Tibial artery (tissue), 4 donors: ENCODE measurements around the gene ZNF865.

ENCODE experiments used
- DNase-seq, 2 donors: peaks; one replicate each; pipeline ENCODE4 v3.0.0-alpha.2; 2019
- H3K27ac ChIP-seq, 2 donors: fragments of 200-600 bp; sonication (generic) in 1 of 2; 1 replicate in 1 of 2; 2 replicates in 1 of 2; pipeline ENCODE4 v1.5.1; 2018 to 2019; ENCODE audit warnings: mild to moderate bottlenecking in 1 of 2
- H3K27me3 ChIP-seq, 2 donors: fragments of 200-600 bp; sonication (generic) in 1 of 2; one replicate each; pipeline versions ENCODE4 v1.5.1 to v1.6.0; 2016 to 2019
- H3K36me3 ChIP-seq, 3 donors: fragments of 200-600 bp; sonication (generic) in 2 of 3; one replicate each; pipeline ENCODE4 v1.5.1; 2016 to 2019; ENCODE audit warnings: mild to moderate bottlenecking in 2 of 3
- H3K4me1 ChIP-seq, 4 donors: fragments of 200-600 bp; sonication (generic) in 2 of 4; 1 replicate in 3 of 4; 2 replicates in 1 of 4; pipeline ENCODE4 v1.5.1; 2016 to 2019
- H3K4me3 ChIP-seq, 2 donors: fragments of 200-600 bp; sonication (generic) in 1 of 2; 1 replicate in 1 of 2; 2 replicates in 1 of 2; pipeline ENCODE4 v1.5.1; 2018 to 2019; ENCODE audit warnings: mild to moderate bottlenecking in 2 of 2
- H3K9me3 ChIP-seq, 3 donors: fragments of 200-600 bp; sonication (generic) in 1 of 3; one replicate each; pipeline ENCODE4 v1.5.1; 2016 to 2019
- CTCF ChIP-seq, 2 experiments: fragments of 200-600 bp in 1 of 2; fragments of 450-650 bp in 1 of 2; IDR thresholded peaks; one replicate each; pipeline ENCODE4 v1.5.1; 2017 to 2019; ENCODE audit warnings: antibody characterized with exemption in 2 of 2, mild to moderate bottlenecking in 1 of 2, moderate library complexity in 1 of 2
- intact Hi-C: fragments of 100-400 bp; cut with DNase I; formaldehyde crosslinking; loops from one replicate; pipeline ENCODE4 v1.15.0; 2023; ENCODE audit warnings: low total_unique reads

ZNF865 gene

GRCh38 chr19:55621205-55621672 is 15.8 kb downstream of the ZNF865 start:
- no peak overlapping the region for H3K4me3 ChIP-seq
- H3K4me1 ChIP-seq = peaks cover 0 to 14% (median 6%) of the 10 kb centered on the region in 4 donors
- TF ChIP-seq CTCF (IDR thresholded peaks at IDR 0.05) = no peak
- no peaks in the 10 kb centered on the region for H3K27me3 ChIP-seq
- peaks cover 23 to 41% (median 27%) of the 10 kb centered on the region in 3 donors for H3K36me3 ChIP-seq
- DNase-seq = no peak
- H3K27ac ChIP-seq = no peak overlapping the region
- intact Hi-C loops = loop anchor here (5.0 kb wide), 1 partner anchor 104 kb away; no protein-coding TSS in a partner anchor
- H3K9me3 ChIP-seq = no peaks in the 10 kb centered on the region

GRCh38 chr19:55621673-55622231 is 16.3 kb downstream of the ZNF865 start:
- intact Hi-C loops = loop anchor here (5.0 kb wide), 1 partner anchor 104 kb away; no protein-coding TSS in a partner anchor
- H3K4me1 ChIP-seq = peaks cover 0 to 14% (median 6%) of the 10 kb centered on the region in 4 donors
- no peaks in the 10 kb centered on the region for H3K9me3 ChIP-seq
- no peak overlapping the region for H3K27ac ChIP-seq
- H3K4me3 ChIP-seq = no peak overlapping the region
- peaks cover 17 to 36% (median 22%) of the 10 kb centered on the region in 3 donors for H3K36me3 ChIP-seq
- H3K27me3 ChIP-seq = no peaks in the 10 kb centered on the region
- no peak for DNase-seq
- TF ChIP-seq CTCF (IDR thresholded peaks at IDR 0.05) = no peak

GRCh38 chr19:55622242-55622969 is 17.0 kb downstream of the ZNF865 start:
- intact Hi-C loops = loop anchor here (5.0 kb wide), 1 partner anchor 105 kb away; no protein-coding TSS in a partner anchor
- peaks cover 0 to 14% (median 6%) of the 10 kb centered on the region in 4 donors for H3K4me1 ChIP-seq

GRCh38 chr19:55623130-55623529 is 17.7 kb downstream of the ZNF865 start:
- H3K9me3 ChIP-seq = no peaks in the 10 kb centered on the region
- intact Hi-C loops = loop anchor here (5.0 kb wide), 1 partner anchor 106 kb away; no protein-coding TSS in a partner anchor
- H3K4me3 ChIP-seq = no peak overlapping the region
- H3K36me3 ChIP-seq = peaks cover 6 to 25% (median 10%) of the 10 kb centered on the region in 3 donors
- peaks cover 0 to 14% (median 6%) of the 10 kb centered on the region in 4 donors for H3K4me1 ChIP-seq
- no peak for TF ChIP-seq CTCF (IDR thresholded peaks at IDR 0.05)
- H3K27ac ChIP-seq = peak overlapping the region in 1 of 2 donors; percentile 89
- no peaks in the 10 kb centered on the region for H3K27me3 ChIP-seq
- DNase-seq = no peak

More at GRCh38 chr19:55622242-55622969, 17.0 kb downstream of the ZNF865 start:
- no peaks in the 10 kb centered on the region for H3K9me3 ChIP-seq
- H3K36me3 ChIP-seq = peaks cover 11 to 30% (median 15%) of the 10 kb centered on the region in 3 donors
- no peaks in the 10 kb centered on the region for H3K27me3 ChIP-seq
- no peak overlapping the region for H3K27ac ChIP-seq
- no peak for DNase-seq
- TF ChIP-seq CTCF (IDR thresholded peaks at IDR 0.05) = no peak
- no peak overlapping the region for H3K4me3 ChIP-seq

GRCh38 chr19:55623561-55623960 is 18.1 kb downstream of the ZNF865 start:
- no peaks in the 10 kb centered on the region for H3K9me3 ChIP-seq
- no peak for DNase-seq
- no peaks in the 10 kb centered on the region for H3K27me3 ChIP-seq
- no peak for TF ChIP-seq CTCF (IDR thresholded peaks at IDR 0.05)
- H3K4me1 ChIP-seq = peaks cover 0 to 14% (median 6%) of the 10 kb centered on the region in 4 donors
- peak overlapping the region; percentile 89 to 93 for H3K27ac ChIP-seq
- peaks cover 6 to 25% (median 10%) of the 10 kb centered on the region in 3 donors for H3K36me3 ChIP-seq
- intact Hi-C loops = loop anchor here (5.0 kb wide), 1 partner anchor 106 kb away; no protein-coding TSS in a partner anchor
- peak overlapping the region; percentile 59 to 61 for H3K4me3 ChIP-seq
